Hepatocyte (in vitro differentiated cells): ENCODE data around the gene RASSF8.

Experiments
- EZH2 ChIP-seq: fragments of 200-600 bp; sonication (generic); IDR thresholded peaks from 2 replicates; pipeline ENCODE4 v1.6.1; 2016; ENCODE audit warnings: antibody characterized with exemption, mild to moderate bottlenecking, borderline replicate concordance
- EZH2phosphoT487 ChIP-seq: fragments of 200-600 bp; sonication (generic); IDR thresholded peaks from one replicate; pipeline ENCODE4 v1.6.1; 2018; ENCODE audit warnings: antibody characterized with exemption, mild to moderate bottlenecking, low read depth, moderate library complexity; ENCODE audit not compliant: unreplicated experiment, severe bottlenecking
- TF ChIP-seq, protein P1 (sequence below): fragments of 200-600 bp; sonication (generic); IDR thresholded peaks from 2 replicates; pipeline ENCODE4 v1.5.1; 2016; ENCODE audit warnings: antibody characterized with exemption, mild to moderate bottlenecking; ENCODE audit not compliant: poor library complexity

DNA sequence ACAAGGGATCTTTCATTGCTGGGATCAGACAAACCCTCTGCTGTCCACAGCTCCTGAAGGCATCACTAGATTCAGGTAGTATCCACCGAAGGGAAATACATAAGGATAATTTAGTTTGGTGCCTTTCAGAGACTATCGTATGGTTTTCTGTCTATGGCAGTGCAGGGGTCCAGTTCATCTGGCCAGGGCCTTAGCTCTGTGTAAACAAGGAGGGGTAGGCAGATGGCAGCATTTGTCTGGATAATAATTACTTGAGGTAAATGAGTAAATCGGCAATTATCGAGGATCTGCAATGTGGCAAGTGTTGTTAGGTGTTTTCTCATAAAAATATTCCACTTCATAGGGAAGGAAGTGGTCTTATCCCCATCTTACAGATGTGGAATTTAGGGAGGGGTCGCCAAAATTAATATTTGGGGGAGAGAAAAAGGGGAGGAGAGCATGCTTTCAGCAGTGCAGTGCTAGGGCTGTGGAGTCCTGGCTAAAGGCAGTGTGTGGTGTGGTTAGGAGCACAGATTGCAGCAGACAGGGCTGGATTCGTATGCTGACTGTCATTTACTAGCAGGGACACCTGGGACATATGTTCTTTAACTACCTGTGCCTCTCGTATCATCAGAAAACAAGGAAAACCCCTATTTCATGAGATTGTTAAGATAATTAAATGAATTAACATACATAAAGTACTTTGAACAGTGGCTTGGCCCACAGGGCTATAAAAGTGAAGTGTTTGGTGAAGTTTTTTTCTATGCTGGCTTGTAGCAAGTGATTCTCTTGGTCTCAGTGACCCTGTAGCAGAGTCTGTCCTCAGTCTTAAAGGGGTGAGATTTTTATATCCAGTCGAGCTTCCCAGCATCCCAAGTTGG is 27.1 kb downstream of the RASSF8 start:
- TF ChIP-seq, protein P1, sequence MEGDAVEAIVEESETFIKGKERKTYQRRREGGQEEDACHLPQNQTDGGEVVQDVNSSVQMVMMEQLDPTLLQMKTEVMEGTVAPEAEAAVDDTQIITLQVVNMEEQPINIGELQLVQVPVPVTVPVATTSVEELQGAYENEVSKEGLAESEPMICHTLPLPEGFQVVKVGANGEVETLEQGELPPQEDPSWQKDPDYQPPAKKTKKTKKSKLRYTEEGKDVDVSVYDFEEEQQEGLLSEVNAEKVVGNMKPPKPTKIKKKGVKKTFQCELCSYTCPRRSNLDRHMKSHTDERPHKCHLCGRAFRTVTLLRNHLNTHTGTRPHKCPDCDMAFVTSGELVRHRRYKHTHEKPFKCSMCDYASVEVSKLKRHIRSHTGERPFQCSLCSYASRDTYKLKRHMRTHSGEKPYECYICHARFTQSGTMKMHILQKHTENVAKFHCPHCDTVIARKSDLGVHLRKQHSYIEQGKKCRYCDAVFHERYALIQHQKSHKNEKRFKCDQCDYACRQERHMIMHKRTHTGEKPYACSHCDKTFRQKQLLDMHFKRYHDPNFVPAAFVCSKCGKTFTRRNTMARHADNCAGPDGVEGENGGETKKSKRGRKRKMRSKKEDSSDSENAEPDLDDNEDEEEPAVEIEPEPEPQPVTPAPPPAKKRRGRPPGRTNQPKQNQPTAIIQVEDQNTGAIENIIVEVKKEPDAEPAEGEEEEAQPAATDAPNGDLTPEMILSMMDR, result no peak
- TF ChIP-seq EZH2 (no peak), EZH2phosphoT487 (no peak)
